ENCODE data around the gene ASAP2.

Gene ASAP2

DNA sequence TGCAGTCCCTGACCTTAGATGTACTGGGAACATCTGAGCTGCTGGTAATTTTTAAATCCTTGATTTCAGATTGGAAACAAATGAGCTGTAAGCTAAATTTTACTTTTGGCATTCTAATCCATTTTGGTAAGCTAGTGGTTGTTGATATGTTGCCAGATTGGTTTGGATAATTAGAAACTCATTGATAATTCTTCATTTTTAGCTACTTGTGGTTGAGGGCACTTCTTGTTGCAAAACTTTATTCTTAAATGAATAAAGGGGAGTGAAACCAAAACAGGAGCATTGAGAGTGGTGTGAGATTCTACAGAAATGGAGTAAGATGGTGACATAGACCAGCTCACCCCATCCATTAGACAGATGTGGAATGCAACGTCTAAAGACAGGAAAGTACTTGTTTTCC lies 152.2 kb downstream of the ASAP2 start:
- FAIRE-seq (no peak), DNase-seq (ENCODE audit: insufficient read length, low spot score) (no peak)
- TF ChIP-seq CTCF (IDR thresholded peaks at IDR 0.05; ENCODE audit: insufficient read depth, missing control alignments) = no peak

- FAIRE-seq (no peak), DNase-seq (ENCODE audit: insufficient read length, low spot score) (no peak)
- no peak for TF ChIP-seq CTCF (IDR thresholded peaks at IDR 0.05; ENCODE audit: insufficient read depth, missing control alignments)
Measured at GRCh38 chr2:9359463-9359862, 152.9 kb downstream of the ASAP2 start.

DNA sequence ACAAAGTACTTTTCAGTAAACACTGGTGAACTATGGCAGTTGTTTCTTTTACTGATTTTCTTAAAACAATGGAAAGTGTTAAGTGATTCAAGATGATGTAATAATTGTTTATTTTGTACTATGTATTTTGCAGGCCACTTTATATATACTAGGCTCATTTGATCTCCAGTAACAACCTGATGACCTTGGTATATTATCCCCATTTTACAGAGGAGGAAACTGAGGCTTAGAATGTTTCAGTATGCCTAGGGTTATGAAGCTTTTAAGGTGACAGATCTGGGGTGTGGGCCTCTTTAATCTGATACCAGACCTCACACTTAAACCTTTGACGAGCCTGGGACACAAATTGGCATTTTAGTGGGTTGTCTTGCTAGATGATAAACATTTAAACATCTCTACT lies 153.5 kb downstream of the ASAP2 start:
- FAIRE-seq (no peak), DNase-seq (ENCODE audit: insufficient read length, low spot score) (no peak)
- no peak for TF ChIP-seq CTCF (IDR thresholded peaks at IDR 0.05; ENCODE audit: insufficient read depth, missing control alignments)

- FAIRE-seq (no peak), DNase-seq (ENCODE audit: insufficient read length, low spot score) (no peak)
- TF ChIP-seq CTCF (IDR thresholded peaks at IDR 0.05; ENCODE audit: insufficient read depth, missing control alignments) = no peak
Measured at GRCh38 chr2:9360701-9361100, 154.1 kb downstream of the ASAP2 start.

GRCh38 chr2:9364373-9364772 lies 157.8 kb downstream of the ASAP2 start:
- TF ChIP-seq CTCF (IDR thresholded peaks at IDR 0.05; ENCODE audit: insufficient read depth, missing control alignments) = no peak
- DNase-seq (ENCODE audit: insufficient read length, low spot score) (no peak), FAIRE-seq (no peak)

GRCh38 chr2:9364791-9365497 lies 158.3 kb downstream of the ASAP2 start:
- FAIRE-seq = no peak
- no peak for TF ChIP-seq CTCF (IDR thresholded peaks at IDR 0.05; ENCODE audit: insufficient read depth, missing control alignments)

GRCh38 chr2:9365498-9366019 lies 158.9 kb downstream of the ASAP2 start:
- no peak for FAIRE-seq
- no peak for TF ChIP-seq CTCF (IDR thresholded peaks at IDR 0.05; ENCODE audit: insufficient read depth, missing control alignments)
- no peak for DNase-seq (ENCODE audit: insufficient read length, low spot score)

More at GRCh38 chr2:9364791-9365497, 158.3 kb downstream of the ASAP2 start:
- no peak for DNase-seq (ENCODE audit: insufficient read length, low spot score)
